Endothelial cell of umbilical vein (primary cell): Measurements from ENCODE around the gene SEMA4F. TPM values are rescaled to one million over a fixed set of nuclear protein-coding genes. Genes with fewer than 3 reads are reported as not detected.

Experiments used
- BruUV-seq: library from RNA; stranded (reverse); fragments of 400-500 nt; replicated peaks from 2 replicates; lab custom pipeline; 2021; lab: Mats Ljungman, UMichigan
- CTCF ChIA-PET: fragments of 300-600, 350-600 bp; sonication (Branson Sonifier 250); formaldehyde crosslinking; loops from one replicate; lab custom pipeline; 2021; ENCODE audit warnings: antibody characterized with exemption, inconsistent platforms; lab: Charles Lee
- POLR2A ChIA-PET: fragments of 300-600, 350-600 bp; sonication (Branson Sonifier 250); formaldehyde crosslinking; loops from one replicate; lab custom pipeline; 2021; ENCODE audit warnings: antibody characterized with exemption, inconsistent platforms; lab: Charles Lee
- DNase-seq: peaks from one replicate; pipeline ENCODE4 v3.0.0-alpha.2; 2011; ENCODE audit warnings: low read depth, low spot score
- FAIRE-seq: peaks from 2 replicates; lab custom pipeline; 2011; peaks lifted over from hg19 to GRCh38; lab: Jason Lieb, UNC
- H2AFZ ChIP-seq: 2 replicates; pipeline ENCODE4 v1.6.0; 2012; ENCODE audit warnings: low read depth, low read length, control low read depth, inconsistent platforms
- H3K27ac ChIP-seq: 2 replicates; pipeline ENCODE4 v1.5.1; 2011; ENCODE audit warnings: low read depth, mild to moderate bottlenecking, control low read depth, low read length, moderate library complexity; ENCODE audit not compliant: insufficient read depth
- H3K27me3 ChIP-seq, 2 experiments: 2 replicates each; pipeline versions ENCODE4 v1.6.0 to v1.6.1; 2011; ENCODE audit warnings: low read length in 2 of 2, mixed read lengths in 1 of 2; ENCODE audit not compliant: control insufficient read depth in 2 of 2, insufficient read depth in 2 of 2
- H3K36me3 ChIP-seq, 2 experiments: 2 replicates in 1 of 2; 3 replicates in 1 of 2; pipeline ENCODE4 v1.5.1; 2011; ENCODE audit warnings: low read length in 2 of 2, mild to moderate bottlenecking in 1 of 2, moderate library complexity in 1 of 2; ENCODE audit not compliant: control insufficient read depth in 2 of 2, insufficient read depth in 2 of 2; ENCODE audit errors: extremely low read depth in 1 of 2
- H3K4me1 ChIP-seq: 3 replicates; pipeline ENCODE4 v1.5.1; 2011; ENCODE audit warnings: mild to moderate bottlenecking, low read length; ENCODE audit not compliant: control insufficient read depth, insufficient read depth; ENCODE audit errors: extremely low read depth
- H3K4me2 ChIP-seq: 2 replicates; pipeline ENCODE4 v1.6.1; 2011; ENCODE audit warnings: low read length, control low read depth, mixed read lengths; ENCODE audit not compliant: insufficient read depth
- H3K4me3 ChIP-seq, 3 experiments: fragments of 200-600 bp in 1 of 3; sonication (generic), shearing (Covaris generic) in 1 of 3; replicated peaks in 1 of 3; 2 replicates each; pipeline ENCODE4 v1.5.1; 2011 to 2016; ENCODE audit warnings: control low read depth in 3 of 3, low read length in 3 of 3, mild to moderate bottlenecking in 2 of 3, inconsistent platforms in 1 of 3, low read depth in 1 of 3, moderate library complexity in 1 of 3; ENCODE audit not compliant: insufficient read depth in 1 of 3
- H3K79me2 ChIP-seq: 2 replicates; pipeline ENCODE4 v1.6.0; 2012; ENCODE audit warnings: low read length, inconsistent platforms; ENCODE audit not compliant: control insufficient read depth, insufficient read depth
- H3K9ac ChIP-seq: replicated peaks from 2 replicates; pipeline ENCODE3; 2011; ENCODE audit warnings: low read length, control low read depth; ENCODE audit not compliant: insufficient read depth; ENCODE audit errors: extremely low read depth
- H3K9me1 ChIP-seq: replicated peaks from 3 replicates; pipeline ENCODE4 v1.6.0; 2011; ENCODE audit warnings: mild to moderate bottlenecking, low read length; ENCODE audit not compliant: control insufficient read depth, insufficient read depth; ENCODE audit errors: extremely low read depth
- H3K9me3 ChIP-seq: replicated peaks from 2 replicates; pipeline ENCODE4 v1.5.1; 2012; ENCODE audit warnings: low read length, inconsistent platforms; ENCODE audit not compliant: control insufficient read depth, insufficient read depth
- H4K20me1 ChIP-seq: replicated peaks from 2 replicates; pipeline ENCODE3; 2011; ENCODE audit warnings: mild to moderate bottlenecking, low read length; ENCODE audit not compliant: control insufficient read depth, insufficient read depth; ENCODE audit errors: extremely low read depth
- EZH2 ChIP-seq: IDR thresholded peaks from 2 replicates; pipeline ENCODE4 v1.6.1; 2012; ENCODE audit warnings: borderline replicate concordance, low read depth, mild to moderate bottlenecking, moderate library complexity, low read length, inconsistent platforms; ENCODE audit not compliant: severe bottlenecking
- FOS ChIP-seq: IDR thresholded peaks from 2 replicates; pipeline ENCODE4 v1.6.1; 2011; ENCODE audit warnings: mild to moderate bottlenecking, low read length, moderate library complexity, borderline replicate concordance; ENCODE audit not compliant: insufficient read depth
- GATA2 ChIP-seq: IDR thresholded peaks from 2 replicates; pipeline ENCODE4 v1.7.0; 2011; ENCODE audit warnings: low read depth, mild to moderate bottlenecking, moderate library complexity, mixed read lengths, low read length; ENCODE audit not compliant: insufficient read length, insufficient read depth
- JUN ChIP-seq: IDR thresholded peaks from 2 replicates; pipeline ENCODE4 v1.6.1; 2011; ENCODE audit warnings: borderline replicate concordance, low read depth; ENCODE audit not compliant: insufficient read length, insufficient read depth
- POLR2A ChIP-seq: IDR thresholded peaks from 2 replicates; pipeline ENCODE4 v1.6.1; 2012; ENCODE audit warnings: low read depth, mild to moderate bottlenecking, control low read depth, low read length
- POLR2AphosphoS5 ChIP-seq: IDR thresholded peaks from 2 replicates; pipeline ENCODE4 v1.6.1; 2012; ENCODE audit warnings: low read depth, mild to moderate bottlenecking, control low read depth, low read length, moderate library complexity; ENCODE audit not compliant: insufficient read depth
- dilution Hi-C: fragments of 300-500 bp; cut with MboI; formaldehyde crosslinking; loops from one replicate; pipeline ENCODE4 v1.15.0; 2019; ENCODE audit warnings: low sequenced_read_pairs; ENCODE audit not compliant: extremely low pct_ligation_motif_present
- intact Hi-C: fragments of 100-400 bp; cut with micrococcal nuclease; formaldehyde crosslinking; loops from one replicate; pipeline ENCODE4 v1.10.0; 2022
- polyA plus RNA-seq, 4 experiments: library from polyadenylated mRNA; depleted of rRNA in 3 of 4; stranded (reverse) in 3 of 4; unstranded in 1 of 4; fragments of >200 nt; gene quantifications; 2 replicates each; pipeline versions ENCODE4 v1.2.1 to v1.2.3, GENCODE V29; 2011 to 2012; ENCODE audit warnings: missing spikeins in 1 of 4
- total RNA-seq: library from RNA; stranded (reverse); gene quantifications from 2 replicates; pipeline ENCODE4 v1.2.3, GENCODE V29; 2021
- TF ChIP-seq, protein P1 (sequence below): IDR thresholded peaks from 2 replicates; pipeline ENCODE4 v1.6.1; 2011; ENCODE audit not compliant: insufficient read depth, insufficient read length

The SEMA4F gene
- total and polyA plus RNA-seq, 2 donors (not counting 3 experiments of a cell fraction or from before 2014, with no cell fraction given) = 5.3 to 6.0 TPM

DNA sequence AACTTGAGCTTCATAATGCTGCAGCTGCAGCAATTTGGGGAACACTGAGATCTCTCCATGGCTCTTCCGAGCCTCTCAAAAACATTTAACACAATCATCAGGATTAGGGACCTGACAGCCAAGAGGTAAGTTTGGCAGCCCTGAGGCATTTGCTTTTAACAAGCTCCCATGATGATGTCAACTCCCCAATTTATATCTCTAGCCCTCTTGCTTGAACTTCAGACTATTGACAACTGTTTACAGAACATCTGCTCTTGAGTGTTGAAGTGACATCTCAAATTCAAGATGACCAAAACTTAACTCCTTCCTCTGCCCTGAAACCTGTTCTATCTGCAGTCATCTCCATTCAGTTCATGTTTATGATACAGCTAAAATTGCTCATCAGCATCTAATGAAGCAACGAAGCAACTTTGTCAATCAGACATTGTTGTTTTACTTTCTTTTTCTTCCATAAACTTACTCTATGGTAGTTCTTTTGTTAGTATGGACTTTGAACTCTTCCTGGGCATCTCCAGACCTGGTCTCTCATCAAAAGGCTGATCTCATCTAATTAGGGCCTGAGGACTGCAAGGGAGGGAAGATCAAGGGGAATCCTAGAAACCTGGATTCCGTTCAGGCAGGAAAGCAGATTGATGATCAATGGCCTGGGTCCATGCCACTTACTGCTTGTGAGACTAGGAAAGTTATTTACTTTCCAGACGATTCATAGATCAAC is 48.1 kb downstream of the SEMA4F start:
- Histone ChIP-seq H4K20me1 (no peaks in the 10 kb centered on the region), H3K79me2 (no peaks in the 10 kb centered on the region), H3K4me1 (no peaks in the 10 kb centered on the region), H3K27me3 (peaks cover 18 to 25% of the 10 kb centered on the region in 2 experiments), H3K4me3 (no peak overlapping the region), H3K4me2 (no peak overlapping the region), H2AFZ (no peak overlapping the region), H3K36me3 (no peaks in the 10 kb centered on the region), H3K9ac (no peak overlapping the region), H3K9me1 (no peaks in the 10 kb centered on the region), H3K9me3 (no peaks in the 10 kb centered on the region), H3K27ac (no peak overlapping the region)
- ChIA-PET CTCF (interaction anchor here (1.0 to 3.8 kb wide), 4 partner anchors 12 to 173 kb away, joined by 3 to 13 read pairs (median 4); no protein-coding TSS in a partner anchor), POLR2A (no interaction called here)
- no peak for DNase-seq
- no peak for FAIRE-seq
- BruUV-seq = no TSS peak
- dilution Hi-C loops = no loop called here
- TF ChIP-seq POLR2AphosphoS5 (no peak), JUN (no peak), GATA2 (no peak), FOS (no peak), POLR2A (no peak), EZH2 (no peak)
- TF ChIP-seq, protein P1, sequence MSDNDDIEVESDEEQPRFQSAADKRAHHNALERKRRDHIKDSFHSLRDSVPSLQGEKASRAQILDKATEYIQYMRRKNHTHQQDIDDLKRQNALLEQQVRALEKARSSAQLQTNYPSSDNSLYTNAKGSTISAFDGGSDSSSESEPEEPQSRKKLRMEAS = no peak
- intact Hi-C loops = no loop called here
